Natural killer cell (primary cell): ENCODE results near the gene PLEKHO2. TPM values are rescaled to one million over a fixed set of nuclear protein-coding genes. Genes with fewer than 3 reads are reported as not detected.

Source experiments
- ATAC-seq, 3 donors: fragments of 150-1000 bp in 2 of 3; fragments of 200-7000 bp in 1 of 3; cut with Tn5 transposase; 1 replicate in 1 of 3; 2 replicates in 2 of 3; pipeline ENCODE4 v1.10.0; 2021; ENCODE audit warnings: mild to moderate bottlenecking in 2 of 3, moderate library complexity in 2 of 3
- DNase-seq, 2 donors: peaks; one replicate each; pipeline versions ENCODE4 v3.0.0 to v3.0.0-alpha.2; 2013 to 2021; ENCODE audit warnings: mixed read lengths in 1 of 2
- H3K27ac ChIP-seq: one replicate; pipeline ENCODE4 v1.5.1; 2013; ENCODE audit warnings: mild to moderate bottlenecking, low read length
- H3K27me3 ChIP-seq: one replicate; pipeline ENCODE4 v1.6.1; 2013; ENCODE audit warnings: low read length; ENCODE audit not compliant: control insufficient read depth, insufficient read depth
- H3K36me3 ChIP-seq: one replicate; pipeline ENCODE4 v1.6.1; 2013; ENCODE audit warnings: low read length; ENCODE audit not compliant: control insufficient read depth, insufficient read depth
- H3K4me1 ChIP-seq: one replicate; pipeline ENCODE4 v1.6.1; 2013; ENCODE audit warnings: low read length; ENCODE audit not compliant: control insufficient read depth, insufficient read depth
- H3K4me3 ChIP-seq: one replicate; pipeline ENCODE4 v1.5.1; 2013; ENCODE audit warnings: low read length
- H3K9me3 ChIP-seq: one replicate; pipeline ENCODE4 v1.6.1; 2013; ENCODE audit warnings: low read length; ENCODE audit not compliant: control insufficient read depth, insufficient read depth
- H3K27ac Mint-ChIP-seq, 2 donors: one replicate each; pipeline ENCODE4 v1.8.0; 2022; ENCODE audit warnings: mild to moderate bottlenecking in 2 of 2, mixed read lengths in 2 of 2, moderate library complexity in 1 of 2
- H3K27me3 Mint-ChIP-seq, 2 donors: one replicate each; pipeline ENCODE4 v1.8.0; 2022; ENCODE audit warnings: low read depth in 2 of 2, mixed read lengths in 2 of 2
- H3K36me3 Mint-ChIP-seq: one replicate; pipeline ENCODE4 v1.8.0; 2022; ENCODE audit warnings: mixed read lengths
- H3K4me1 Mint-ChIP-seq, 2 donors: one replicate each; pipeline ENCODE4 v1.8.0; 2022; ENCODE audit warnings: mixed read lengths in 2 of 2
- H3K4me3 Mint-ChIP-seq: one replicate; pipeline ENCODE4 v1.8.0; 2022; ENCODE audit warnings: mild to moderate bottlenecking, moderate library complexity, mixed read lengths
- H3K9me3 Mint-ChIP-seq, 2 donors: one replicate each; pipeline ENCODE4 v1.8.0; 2022; ENCODE audit warnings: mixed read lengths in 2 of 2
- WGBS: methylation state at CpG from one replicate; pipeline ENCODE4 v1.1.7; 2013; ENCODE audit warnings: missing lambda C conversion rate; ENCODE audit not compliant: insufficient coverage; 5-methylcytosine and 5-hydroxymethylcytosine counted together
- intact Hi-C: fragments of 100-400 bp; cut with micrococcal nuclease; formaldehyde crosslinking; loops from one replicate; pipeline ENCODE4 v1.14.2; 2022
- total RNA-seq, 4 donors: library from RNA; stranded (reverse); fragments of 120-200 nt in 1 of 4; gene quantifications; one replicate each; pipeline versions ENCODE4 v1.2.3 to v1.2.4, GENCODE V29; 2013 to 2022
- TF ChIP-seq, protein P1 (sequence below): fragments of 200-600 bp; IDR thresholded peaks from one replicate; pipeline ENCODE4 v1.8.0; 2022; ENCODE audit warnings: antibody characterized with exemption

Gene PLEKHO2
- total RNA-seq, 3 donors from 2014 or later (not counting 1 experiment from before 2014, with no cell fraction given) = 35.3 to 53.4 (median 49.8) TPM

DNA sequence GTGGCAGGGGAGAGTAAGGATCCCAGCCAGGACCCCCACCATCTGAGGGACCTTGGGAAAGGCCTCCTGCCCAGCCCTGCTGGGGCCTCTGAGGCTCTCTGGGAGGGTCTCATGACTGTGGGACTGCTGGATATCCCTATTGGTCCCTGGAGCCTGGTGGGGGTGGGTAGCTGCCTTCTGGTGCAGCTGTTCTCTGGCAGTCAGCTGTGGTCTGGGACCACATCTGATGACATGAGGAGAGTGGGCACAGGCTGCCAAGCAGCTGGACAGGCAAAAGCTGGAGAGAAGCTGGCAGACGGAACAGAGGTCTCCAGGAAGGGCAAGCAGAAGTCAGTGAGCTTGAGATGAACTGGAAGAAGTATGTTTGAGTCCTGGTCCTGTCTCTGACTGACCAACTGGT, 22.4 kb downstream of the PLEKHO2 start:
- Histone ChIP-seq H3K27me3 (no peaks in the 10 kb centered on the region), H3K27ac (no peak overlapping the region), H3K36me3 (peaks cover 71% of the 10 kb centered on the region), H3K9me3 (no peaks in the 10 kb centered on the region), H3K4me1 (peaks cover 8% of the 10 kb centered on the region), H3K4me3 (no peak overlapping the region)
- ATAC-seq (no peak), DNase-seq (no peak)
- H3K4me3 Mint-ChIP-seq = no peak overlapping the region
- H3K36me3 Mint-ChIP-seq = no peaks in the 10 kb centered on the region
- 87% methylated on average over 1 of the region's 1 CpG for WGBS
- no peaks in the 10 kb centered on the region for H3K27me3 Mint-ChIP-seq
- TF ChIP-seq, protein P1, sequence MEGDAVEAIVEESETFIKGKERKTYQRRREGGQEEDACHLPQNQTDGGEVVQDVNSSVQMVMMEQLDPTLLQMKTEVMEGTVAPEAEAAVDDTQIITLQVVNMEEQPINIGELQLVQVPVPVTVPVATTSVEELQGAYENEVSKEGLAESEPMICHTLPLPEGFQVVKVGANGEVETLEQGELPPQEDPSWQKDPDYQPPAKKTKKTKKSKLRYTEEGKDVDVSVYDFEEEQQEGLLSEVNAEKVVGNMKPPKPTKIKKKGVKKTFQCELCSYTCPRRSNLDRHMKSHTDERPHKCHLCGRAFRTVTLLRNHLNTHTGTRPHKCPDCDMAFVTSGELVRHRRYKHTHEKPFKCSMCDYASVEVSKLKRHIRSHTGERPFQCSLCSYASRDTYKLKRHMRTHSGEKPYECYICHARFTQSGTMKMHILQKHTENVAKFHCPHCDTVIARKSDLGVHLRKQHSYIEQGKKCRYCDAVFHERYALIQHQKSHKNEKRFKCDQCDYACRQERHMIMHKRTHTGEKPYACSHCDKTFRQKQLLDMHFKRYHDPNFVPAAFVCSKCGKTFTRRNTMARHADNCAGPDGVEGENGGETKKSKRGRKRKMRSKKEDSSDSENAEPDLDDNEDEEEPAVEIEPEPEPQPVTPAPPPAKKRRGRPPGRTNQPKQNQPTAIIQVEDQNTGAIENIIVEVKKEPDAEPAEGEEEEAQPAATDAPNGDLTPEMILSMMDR = no peak
- no peaks in the 10 kb centered on the region for H3K9me3 Mint-ChIP-seq
- H3K27ac Mint-ChIP-seq = peak overlapping the region; percentile 57 to 79
- intact Hi-C loops = no loop called here
- H3K4me1 Mint-ChIP-seq = peaks cover 7 to 41% of the 10 kb centered on the region in 2 donors

DNA sequence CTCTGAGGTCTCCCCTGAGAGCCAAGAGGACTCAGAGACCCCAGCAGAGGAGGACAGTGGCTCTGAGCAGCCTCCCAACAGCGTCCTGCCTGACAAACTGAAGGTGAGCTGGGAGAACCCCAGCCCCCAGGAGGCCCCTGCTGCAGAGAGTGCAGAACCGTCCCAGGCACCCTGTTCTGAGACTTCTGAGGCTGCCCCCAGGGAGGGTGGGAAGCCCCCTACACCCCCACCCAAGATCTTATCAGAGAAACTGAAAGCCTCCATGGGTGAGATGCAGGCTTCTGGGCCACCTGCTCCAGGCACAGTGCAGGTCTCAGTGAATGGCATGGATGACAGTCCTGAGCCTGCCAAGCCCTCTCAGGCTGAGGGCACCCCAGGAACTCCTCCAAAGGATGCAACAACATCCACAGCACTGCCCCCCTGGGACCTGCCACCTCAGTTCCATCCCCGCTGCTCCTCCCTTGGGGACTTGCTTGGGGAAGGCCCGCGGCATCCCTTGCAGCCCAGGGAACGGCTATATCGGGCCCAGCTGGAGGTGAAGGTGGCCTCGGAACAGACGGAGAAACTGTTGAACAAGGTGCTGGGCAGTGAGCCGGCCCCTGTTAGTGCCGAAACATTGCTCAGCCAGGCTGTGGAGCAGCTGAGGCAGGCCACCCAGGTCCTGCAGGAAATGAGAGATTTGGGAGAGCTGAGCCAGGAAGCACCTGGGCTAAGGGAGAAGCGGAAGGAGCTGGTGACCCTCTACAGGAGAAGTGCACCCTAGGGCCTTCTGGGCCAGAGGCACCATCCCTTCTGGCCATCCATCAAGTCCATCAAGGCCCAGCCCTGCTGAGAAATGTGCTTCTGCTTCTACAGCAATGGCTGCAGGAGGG, 23.6 kb downstream of the PLEKHO2 start:
- Histone ChIP-seq H3K27ac (no peak overlapping the region), H3K27me3 (no peaks in the 10 kb centered on the region), H3K9me3 (no peaks in the 10 kb centered on the region), H3K4me3 (no peak overlapping the region), H3K36me3 (peaks cover 60% of the 10 kb centered on the region), H3K4me1 (peaks cover 7% of the 10 kb centered on the region)
- H3K4me1 Mint-ChIP-seq = peaks cover 11 to 46% of the 10 kb centered on the region in 2 donors
- ATAC-seq (no peak), DNase-seq (no peak)
- 84% methylated on average over 12 of the region's 12 CpGs for WGBS
- H3K27me3 Mint-ChIP-seq = no peaks in the 10 kb centered on the region
- H3K4me3 Mint-ChIP-seq = no peak overlapping the region
- no peaks in the 10 kb centered on the region for H3K9me3 Mint-ChIP-seq
- H3K27ac Mint-ChIP-seq = no peak overlapping the region
- intact Hi-C loops = no loop called here
- TF ChIP-seq, protein P1 = no peak
- no peaks in the 10 kb centered on the region for H3K36me3 Mint-ChIP-seq

DNA sequence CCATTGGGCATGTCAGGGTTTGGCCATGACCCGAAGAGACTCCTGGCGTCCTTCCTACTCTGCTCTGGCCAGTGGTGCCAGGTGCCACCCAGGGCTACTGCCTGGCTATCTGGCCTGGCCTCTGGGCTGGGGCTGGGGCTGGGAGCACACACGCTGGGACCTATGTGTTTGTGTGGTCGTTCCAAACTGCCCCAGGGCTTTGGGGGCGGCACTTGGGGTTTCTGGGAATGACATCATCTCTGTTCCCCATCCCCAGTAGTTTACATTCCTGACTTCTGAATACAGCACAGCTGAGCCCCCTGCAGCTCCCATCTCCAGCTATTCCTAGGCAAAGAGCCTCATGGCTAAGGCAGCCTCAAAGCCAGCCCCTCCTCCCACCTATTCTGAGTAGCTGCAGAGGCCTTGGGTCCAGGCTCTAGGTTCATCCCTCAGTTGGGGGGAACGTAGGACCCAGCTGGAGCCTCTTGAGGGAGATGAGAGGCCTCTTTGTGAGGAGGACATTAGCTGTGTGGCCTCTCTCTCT, 24.3 kb downstream of the PLEKHO2 start:
- Histone ChIP-seq H3K27ac (no peak overlapping the region), H3K9me3 (no peaks in the 10 kb centered on the region)
- intact Hi-C loops = no loop called here

More for the DNA sequence above, 24.3 kb downstream of the PLEKHO2 start:
- ATAC-seq (no peak), DNase-seq (no peak)
- Histone ChIP-seq H3K4me3 (no peak overlapping the region), H3K4me1 (peaks cover 12% of the 10 kb centered on the region), H3K27me3 (no peaks in the 10 kb centered on the region), H3K36me3 (peaks cover 53% of the 10 kb centered on the region)
- Mint-ChIP-seq H3K36me3 (no peaks in the 10 kb centered on the region), H3K4me1 (peaks cover 13 to 52% of the 10 kb centered on the region in 2 donors), H3K27ac (peak overlapping the region; percentile 50 to 68), H3K4me3 (no peak overlapping the region), H3K9me3 (no peaks in the 10 kb centered on the region), H3K27me3 (no peaks in the 10 kb centered on the region)
- TF ChIP-seq, protein P1 = no peak
- WGBS = 96% methylated on average over 6 of the region's 6 CpGs
